Measurements from ENCODE around the gene MTTP. TPM values are rescaled to one million over a fixed set of nuclear protein-coding genes. Genes with fewer than 3 reads are reported as not detected.

MTTP gene
- total RNA-seq, 1 donor from 2014 or later = 1.9 TPM

DNA sequence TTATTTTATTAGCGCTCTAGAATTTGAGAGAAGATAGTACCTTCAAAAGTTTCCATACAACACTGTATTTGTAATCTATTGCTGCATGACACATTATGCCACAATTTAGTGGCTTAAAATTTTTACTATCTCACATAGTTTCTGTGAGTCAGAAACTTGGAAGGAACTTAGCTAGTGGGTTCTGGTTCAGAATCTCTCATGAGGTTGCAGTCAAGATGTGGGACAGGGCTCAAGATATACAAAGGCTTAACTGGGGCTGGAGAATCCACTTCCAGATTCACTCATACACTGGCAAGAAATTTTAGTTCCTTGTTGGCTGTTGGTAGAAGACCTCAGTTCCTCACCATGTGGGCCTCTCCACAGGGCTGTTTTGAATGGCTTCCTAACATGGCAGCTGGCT lies 94.5 kb downstream of the MTTP start:
- Histone ChIP-seq H3K27ac (peak overlapping the region; percentile 53 to 67), H3K9me3 (peaks cover 9 to 20% of the 10 kb centered on the region in 2 donors), H3K4me3 (no peak overlapping the region), H3K4me1 (no peaks in the 10 kb centered on the region), H3K27me3 (no peaks in the 10 kb centered on the region), H3K36me3 (no peaks in the 10 kb centered on the region)
- no peak for DNase-seq (ENCODE audit: low spot score in 2 of 2)
- TF ChIP-seq, protein P1, sequence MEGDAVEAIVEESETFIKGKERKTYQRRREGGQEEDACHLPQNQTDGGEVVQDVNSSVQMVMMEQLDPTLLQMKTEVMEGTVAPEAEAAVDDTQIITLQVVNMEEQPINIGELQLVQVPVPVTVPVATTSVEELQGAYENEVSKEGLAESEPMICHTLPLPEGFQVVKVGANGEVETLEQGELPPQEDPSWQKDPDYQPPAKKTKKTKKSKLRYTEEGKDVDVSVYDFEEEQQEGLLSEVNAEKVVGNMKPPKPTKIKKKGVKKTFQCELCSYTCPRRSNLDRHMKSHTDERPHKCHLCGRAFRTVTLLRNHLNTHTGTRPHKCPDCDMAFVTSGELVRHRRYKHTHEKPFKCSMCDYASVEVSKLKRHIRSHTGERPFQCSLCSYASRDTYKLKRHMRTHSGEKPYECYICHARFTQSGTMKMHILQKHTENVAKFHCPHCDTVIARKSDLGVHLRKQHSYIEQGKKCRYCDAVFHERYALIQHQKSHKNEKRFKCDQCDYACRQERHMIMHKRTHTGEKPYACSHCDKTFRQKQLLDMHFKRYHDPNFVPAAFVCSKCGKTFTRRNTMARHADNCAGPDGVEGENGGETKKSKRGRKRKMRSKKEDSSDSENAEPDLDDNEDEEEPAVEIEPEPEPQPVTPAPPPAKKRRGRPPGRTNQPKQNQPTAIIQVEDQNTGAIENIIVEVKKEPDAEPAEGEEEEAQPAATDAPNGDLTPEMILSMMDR (IDR thresholded peaks at IDR 0.05) = no peak
- intact Hi-C loops (cut with DNase I) = no loop called here

DNA sequence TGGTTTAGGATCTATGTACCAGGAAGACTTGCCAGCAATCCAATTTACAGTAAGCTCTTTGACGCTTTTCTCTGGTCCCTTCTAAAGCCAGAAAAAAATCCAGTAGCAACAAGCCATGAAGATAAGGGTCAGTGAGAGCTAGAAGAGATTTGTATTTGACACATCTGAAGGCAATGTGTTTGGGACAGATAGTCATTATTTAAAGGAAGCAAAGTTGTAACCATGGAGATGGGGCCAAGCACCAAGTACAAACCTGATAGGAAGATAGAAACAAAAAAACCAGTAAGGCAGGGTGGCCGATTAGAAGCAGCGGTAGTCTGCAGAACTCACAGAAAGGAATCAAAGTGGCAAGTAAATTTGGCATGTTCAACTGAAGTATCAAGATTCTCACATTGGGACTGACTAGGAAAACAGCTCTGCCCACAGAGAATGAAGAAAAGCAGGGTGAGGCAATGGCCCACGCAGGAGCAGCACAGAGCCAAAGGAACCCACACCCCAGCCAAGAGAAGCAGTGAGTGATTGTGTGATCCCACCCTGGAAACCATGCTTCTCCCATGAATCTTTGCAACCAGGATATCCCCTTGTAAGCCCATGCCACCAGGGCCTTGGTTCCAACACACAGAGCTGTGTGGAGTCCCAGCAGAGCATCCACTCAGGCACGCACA lies 95.9 kb downstream of the MTTP start:
- TF ChIP-seq, protein P1 (IDR thresholded peaks at IDR 0.05) = no peak
- Histone ChIP-seq H3K27me3 (no peaks in the 10 kb centered on the region), H3K27ac (no peak overlapping the region), H3K4me3 (no peak overlapping the region), H3K4me1 (no peaks in the 10 kb centered on the region), H3K9me3 (peaks cover 9 to 20% of the 10 kb centered on the region in 2 donors), H3K36me3 (no peaks in the 10 kb centered on the region)
- intact Hi-C loops (cut with DNase I) = no loop called here
- DNase-seq (ENCODE audit: low spot score in 2 of 2) = no peak

Other genes with a start within 250 kb of the MTTP start
- 4.6 TPM for gene ADH1C, start 222.1 kb upstream of the MTTP start, total RNA-seq
- not detected for gene ADH7, start 139.5 kb upstream of the MTTP start, total RNA-seq
- gene C4orf17, start 63.8 kb upstream of the MTTP start, total RNA-seq = not detected
- gene TRMT10A, start 10.8 kb upstream of the MTTP start, total RNA-seq = not detected
- gene C4orf54, start 83.0 kb downstream of the MTTP start, total RNA-seq = not detected
- gene DAPP1, start 242.0 kb downstream of the MTTP start, total RNA-seq = not detected